NK-92 treated with Interleukin-12 subunit alpha and Interleukin-12 subunit beta, amount 100 ng/mL, for 24 hours (cell line): ENCODE results near the gene GGA3.

ENCODE experiments used
- DNase-seq: peaks from one replicate; lab custom pipeline; 2025; lab: John Stamatoyannopoulos, UW

GGA3 gene

DNA sequence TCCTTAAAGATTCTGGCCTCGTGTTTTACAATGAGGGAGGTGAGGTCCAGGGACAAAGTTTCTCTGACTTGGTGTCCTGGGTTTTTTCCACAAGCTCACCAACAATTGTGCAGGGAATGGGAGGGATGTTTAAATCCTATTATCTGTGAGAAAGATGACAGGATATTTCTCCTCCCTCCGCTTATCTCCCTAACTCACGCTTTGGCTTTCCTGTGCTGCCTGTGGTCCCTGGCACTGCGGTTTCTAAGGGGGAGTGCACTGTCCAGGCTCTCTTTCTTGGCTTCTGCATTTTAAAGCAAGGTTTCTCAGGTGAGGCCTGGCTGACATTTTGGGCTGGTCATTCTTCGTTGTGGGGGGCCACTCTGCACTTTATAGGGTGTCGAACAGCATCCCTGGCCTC lies 16.4 kb downstream of the GGA3 start:
- no peak for DNase-seq

DNA sequence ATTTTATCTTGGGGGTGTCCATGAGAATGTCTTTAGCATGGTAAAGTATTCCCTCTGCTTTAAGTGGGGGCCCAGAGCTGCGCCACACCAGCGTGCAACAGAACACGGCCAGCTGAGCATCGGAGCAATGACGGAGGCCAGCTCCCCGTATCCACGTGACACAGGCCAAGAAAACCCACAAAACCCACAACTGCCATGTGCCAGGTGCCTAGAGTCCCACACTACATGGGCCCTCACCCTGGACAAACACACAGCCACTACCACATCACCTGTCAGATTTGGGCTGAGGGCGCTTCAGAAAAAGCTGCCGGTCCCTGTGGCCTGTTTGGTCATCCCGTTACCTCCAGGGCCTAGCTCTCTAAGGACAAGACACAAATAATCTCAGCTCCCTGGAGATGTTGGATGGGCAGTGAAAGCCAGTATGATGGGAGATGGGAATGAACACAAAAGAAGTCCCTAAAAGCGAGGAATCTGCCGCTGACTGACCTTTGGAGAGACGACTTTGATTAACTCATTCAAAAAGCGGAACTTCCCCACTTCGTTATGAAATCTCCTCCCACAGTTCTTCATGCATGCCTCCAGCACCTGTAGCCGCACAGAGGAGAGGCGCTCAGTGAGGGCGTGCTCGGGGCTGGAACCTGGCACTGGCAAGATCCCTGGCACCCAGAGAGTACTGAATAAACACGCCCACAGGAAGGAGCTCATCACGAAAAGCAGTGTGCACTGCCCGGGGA lies 17.1 kb downstream of the GGA3 start:
- DNase-seq, result no peak

DNA sequence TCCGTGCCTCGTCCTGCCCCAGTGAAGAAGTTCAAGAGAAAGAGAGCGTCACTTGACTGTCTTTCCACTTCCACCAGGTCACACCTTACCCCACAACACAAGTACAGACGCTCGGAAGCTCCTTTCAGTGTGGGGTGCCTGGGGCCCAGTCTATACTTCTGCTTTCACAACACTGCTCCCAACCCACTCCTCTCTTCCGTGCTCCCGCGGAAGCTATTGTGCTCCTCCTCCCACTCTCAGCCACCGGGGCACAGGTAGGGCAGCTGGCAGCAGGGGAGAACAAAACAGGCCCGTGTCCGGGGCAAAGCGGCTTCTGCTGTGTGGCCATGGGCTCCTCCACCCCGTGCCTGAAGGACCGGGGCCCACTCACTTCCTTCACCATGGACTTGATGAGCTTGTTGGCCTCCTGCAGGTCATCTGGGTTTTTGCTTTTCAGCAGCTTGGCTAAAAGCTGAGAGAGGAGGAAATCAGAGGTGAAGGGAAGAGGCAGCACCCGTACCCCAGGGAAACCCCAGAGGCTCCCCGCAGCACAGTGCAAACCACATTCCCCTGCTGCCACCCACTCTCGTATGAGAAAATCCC lies 18.9 kb downstream of the GGA3 start:
- DNase-seq, result no peak

DNA sequence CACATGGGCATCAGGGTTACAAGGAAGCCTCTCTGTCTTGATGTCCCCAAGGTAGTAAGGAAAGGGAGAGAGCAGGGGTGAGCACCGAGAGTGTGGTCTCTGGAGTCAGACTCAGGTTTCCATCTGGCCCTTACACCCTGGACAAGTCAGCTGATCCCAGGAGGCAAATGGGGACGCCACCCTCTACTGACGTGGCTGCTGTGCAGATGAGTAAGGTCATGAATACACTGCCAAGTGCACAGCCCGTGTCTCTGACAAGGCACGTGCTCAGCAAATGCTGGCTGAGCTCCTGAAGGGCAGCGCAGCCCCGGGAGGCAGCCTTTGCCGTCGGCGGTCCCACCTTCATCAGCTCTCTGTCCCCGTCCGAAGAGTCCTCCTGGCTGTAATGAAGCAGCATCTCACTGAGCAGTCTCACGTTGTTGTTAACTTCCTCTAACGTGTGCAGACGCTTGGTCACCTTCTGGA lies 19.4 kb downstream of the GGA3 start:
- DNase-seq, result no peak

DNA sequence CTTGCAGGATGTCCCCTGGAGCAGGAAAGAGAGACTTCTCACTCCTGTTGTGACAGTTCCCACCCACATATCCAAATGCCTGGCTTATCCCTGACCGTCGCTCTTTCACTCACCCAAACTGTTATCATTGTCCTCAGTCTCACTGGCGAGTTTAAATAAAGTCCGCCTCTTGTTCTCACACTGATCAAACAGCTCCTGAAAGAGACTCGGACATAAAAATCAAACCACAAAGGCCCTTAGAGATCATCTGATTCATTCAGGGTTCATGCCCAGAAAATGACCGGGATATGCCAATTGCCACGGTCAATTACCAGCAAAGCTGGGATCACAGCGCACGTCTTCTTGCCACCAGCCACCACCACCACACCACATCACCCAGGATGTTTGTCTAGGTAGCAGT lies 19.9 kb downstream of the GGA3 start:
- no peak for DNase-seq

DNA sequence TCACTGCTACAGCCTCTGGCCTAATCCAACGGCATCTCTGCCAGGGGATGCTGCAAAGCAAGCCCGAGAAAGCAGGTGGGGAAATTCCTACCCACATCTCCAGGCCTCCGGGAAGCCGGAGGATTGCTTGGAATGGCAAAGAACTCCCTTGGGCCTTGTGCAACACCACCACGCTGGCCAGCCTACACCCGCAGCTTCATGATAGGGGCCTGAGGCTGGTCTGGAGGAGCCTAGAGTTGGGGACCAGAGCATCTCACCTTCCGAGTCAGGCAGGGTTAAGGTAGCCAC lies 20.3 kb downstream of the GGA3 start:
- DNase-seq, result no peak

DNA sequence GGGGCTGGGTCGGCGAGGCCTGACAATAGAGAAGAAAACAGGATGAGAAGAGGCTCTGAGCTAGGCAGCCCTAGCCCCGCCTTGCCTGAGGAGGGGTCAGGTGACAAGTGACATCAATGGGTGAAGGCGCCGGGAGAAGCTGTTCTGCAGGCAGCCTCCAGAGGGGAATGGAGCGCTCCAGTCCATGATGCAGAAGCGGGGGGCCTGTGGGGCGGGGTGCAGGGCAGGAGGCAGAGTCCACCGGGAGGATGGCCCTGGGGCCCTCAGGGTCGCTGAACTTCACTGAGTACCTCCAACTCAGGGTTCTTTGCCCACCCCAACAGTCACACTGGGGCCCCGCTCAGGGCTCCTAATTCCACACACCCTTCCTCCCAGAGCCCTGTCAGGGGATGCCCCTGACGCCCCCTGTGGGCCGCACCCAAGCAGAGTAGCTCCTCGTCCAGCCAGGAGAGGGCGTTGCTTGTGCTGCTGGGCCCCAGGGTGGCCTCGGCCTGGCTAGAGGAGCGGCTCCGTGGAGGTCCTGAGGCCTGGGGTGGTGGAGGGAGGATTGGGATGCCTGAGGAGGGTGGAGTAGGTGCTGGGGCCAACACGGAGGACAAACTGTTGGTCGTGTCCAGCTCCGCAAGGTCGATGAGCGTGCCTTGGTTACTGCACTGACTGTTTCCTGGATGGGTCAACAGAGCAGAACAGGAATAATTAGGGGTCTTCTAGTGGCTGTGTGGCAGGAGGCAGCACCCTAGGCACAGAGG lies 20.8 kb downstream of the GGA3 start:
- peak; percentile 14 for DNase-seq

DNA sequence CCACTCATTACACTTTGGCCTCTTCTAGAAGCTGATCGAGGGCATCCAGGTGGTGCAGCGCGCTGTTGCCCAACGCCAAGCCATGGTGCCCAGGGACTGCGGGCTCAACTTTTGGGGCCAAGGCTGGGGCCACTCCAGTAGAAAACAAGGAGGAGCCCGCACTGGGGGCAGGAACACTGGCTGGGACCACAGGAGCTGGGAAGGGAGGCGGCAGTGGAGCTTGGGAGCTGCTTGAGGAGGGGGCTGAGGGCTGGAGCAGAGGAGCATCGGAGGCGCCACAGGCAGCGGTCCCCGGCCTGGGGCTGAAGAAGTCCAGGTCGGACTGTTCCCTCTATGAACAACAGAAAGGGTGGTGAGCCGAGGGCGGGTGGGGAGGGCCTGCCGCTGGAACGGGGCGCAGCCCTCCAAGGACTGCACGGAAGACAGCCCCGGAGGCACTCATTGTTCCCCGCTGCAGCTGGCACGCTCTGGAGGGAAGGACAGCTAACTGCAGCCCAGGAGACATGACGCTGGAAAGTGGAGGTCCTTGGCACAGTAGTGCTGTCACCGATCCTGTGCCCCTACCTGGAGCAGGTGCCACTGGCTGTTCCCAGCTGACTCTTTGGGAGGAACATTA lies 21.5 kb downstream of the GGA3 start:
- no peak for DNase-seq

DNA sequence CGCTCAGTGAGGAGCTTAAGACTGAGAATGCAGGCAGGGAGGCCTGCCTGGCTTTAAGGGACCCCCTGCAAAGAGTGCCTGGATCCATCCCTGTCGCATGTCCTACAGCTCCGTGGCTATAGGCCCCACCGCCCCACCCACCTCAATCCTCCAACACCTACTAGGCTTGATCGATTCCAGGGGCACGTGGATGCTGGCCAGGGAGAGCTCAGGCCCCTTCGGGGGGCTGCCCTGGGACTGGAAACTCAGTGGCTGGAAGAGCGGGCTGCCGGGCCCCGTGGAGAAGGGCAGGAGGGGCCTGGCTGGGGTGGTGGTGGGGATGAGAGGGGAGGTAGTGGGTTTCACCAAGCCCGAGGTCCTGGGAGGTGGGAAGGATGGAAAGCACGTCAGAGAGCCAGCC lies 22.2 kb downstream of the GGA3 start:
- DNase-seq, result no peak

DNA sequence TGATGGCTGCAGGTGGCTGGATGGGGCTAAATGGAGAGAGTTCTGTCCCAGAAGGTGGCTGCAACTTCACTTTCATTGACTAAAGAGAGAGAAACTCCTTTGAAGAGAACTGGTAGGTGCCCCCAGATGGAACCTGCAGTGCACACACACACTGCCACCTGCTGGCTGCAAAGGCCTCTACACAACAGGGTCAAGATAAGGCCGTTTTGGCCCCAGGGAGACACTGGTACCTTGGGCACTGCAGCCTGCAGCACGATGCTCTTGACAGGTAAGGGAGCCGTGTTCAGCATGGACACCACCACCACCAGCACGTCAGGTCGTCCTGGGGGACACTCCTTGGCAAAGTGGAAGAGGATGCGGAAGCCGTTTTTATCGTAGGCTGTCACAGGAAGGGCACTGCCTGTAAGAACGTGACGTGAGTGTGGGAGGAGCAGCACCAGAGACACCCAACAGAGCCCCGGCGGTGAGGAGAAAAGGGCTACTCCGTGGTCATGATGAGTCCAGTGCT lies 22.7 kb downstream of the GGA3 start:
- DNase-seq, result peak; percentile 30

DNA sequence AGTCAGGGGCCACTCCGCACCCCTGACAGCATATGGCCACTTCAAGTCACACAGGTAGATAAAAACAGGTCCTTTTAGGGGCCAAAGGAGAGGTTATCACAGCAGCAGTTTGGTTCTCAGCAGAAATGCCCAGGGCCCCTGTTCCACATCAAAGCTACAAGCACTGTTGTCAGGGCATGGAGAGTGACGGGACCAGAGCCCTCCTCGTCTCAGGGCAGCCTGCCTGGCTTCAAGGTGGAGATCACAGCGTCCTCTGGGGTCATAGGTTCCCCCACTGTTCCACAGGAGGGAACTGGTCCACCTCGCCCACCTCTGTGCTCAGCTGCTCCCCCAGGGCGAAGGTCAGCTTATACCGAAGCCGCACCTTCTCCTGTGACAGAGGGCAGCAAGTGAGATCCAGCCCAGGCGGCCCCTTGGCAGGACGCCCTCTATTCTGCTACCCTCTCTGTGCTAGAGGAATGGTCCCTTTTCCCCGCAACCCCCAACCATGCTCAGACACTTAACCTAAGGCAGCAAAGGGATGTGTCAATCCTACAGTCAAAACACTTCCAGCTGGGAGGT lies 23.3 kb downstream of the GGA3 start:
- DNase-seq, result no peak

DNA sequence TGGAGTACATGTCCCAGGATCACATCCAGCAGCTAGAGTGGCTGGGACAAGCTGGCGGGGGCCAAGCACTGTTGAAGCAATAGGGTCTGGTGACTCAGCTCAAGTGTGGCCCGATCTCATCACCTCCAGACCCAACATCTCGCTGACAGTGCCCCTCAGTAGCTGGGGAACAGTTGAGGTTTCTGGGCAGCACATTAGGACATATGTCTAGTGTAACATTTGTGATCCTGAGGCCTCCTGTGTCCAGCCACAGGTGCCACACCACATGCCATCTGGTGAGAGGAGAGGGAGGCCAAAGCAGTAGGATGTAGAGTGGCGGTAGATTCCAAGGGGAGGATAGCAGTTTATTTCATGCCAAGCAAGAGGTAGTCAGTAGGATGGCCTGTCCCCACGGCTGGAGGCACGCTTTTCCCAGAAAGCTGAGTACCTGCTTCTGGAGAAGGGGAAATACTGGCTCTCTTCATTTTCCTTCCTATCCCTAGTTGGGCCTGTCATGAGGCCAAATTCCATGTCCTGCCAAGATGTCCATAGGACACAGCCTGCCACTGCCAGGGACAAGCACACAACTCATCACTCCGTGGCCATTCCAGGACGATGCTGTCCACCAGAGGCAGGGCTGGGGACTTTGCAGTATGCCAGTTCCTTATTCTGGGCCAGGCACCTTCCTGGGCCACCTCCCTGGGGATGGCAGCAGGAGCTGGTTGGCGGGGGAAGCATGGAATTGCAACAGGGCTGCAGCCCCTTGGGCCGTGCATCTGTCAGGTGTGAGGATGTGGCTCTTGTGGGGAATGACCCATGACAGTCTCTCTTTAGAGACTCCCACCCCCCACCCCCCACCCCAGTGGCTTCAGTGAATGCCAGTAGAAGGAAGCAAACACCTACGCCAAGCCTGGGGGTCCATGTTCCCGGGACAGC lies 24.0 kb downstream of the GGA3 start:
- no peak for DNase-seq

DNA sequence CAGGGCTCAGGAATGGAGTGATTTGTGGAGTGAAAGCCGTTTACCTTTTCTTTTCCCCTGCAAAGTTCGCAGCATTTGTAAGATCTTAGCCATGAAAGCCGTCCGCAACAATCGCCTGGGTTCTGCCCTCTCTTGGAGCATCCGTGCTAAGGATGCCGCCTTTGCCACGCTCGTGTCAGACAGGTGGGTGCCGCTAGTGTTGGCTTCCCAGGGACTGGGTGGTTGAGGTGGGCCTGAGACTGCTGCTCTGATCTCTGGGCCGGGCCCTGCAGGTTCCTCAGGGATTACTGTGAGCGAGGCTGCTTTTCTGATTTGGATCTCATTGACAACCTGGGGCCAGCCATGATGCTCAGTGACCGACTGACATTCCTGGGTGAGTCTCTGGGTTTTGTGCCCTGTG lies 28.6 kb downstream of the GGA3 start:
- no peak for DNase-seq

DNA sequence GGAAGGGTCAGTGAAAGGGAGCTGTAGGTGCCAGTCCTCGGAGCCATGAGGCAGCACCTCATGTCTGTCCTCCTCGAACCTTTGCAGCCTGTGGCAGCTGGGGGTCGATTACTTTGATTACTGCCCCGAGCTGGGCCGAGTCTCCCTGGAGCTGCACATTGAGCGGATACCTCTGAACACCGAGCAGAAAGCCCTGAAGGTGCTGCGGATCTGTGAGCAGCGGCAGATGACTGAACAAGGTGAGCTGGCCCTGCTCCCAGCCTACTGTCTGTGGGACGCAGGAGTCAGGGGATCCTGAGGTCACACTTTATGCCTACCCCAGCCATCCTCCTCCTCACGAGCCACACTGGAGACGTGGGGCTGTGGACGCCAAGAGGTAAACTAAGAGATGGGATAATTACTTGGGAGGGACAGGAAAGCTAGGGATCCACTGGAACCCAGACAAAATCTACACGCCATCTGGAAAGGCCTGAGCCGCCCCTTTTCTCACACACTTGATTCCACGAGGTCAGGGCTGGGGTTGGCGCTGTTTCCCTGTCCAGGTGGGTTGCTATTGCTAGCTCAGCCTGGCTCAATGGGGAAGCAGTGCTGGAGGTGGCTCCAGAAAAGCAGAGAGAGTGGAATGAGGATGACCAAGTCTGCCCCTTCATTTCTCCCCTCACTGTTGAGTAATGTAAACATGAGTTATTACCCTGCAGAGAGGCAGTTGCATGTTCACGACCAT lies 29.5 kb downstream of the GGA3 start:
- no peak for DNase-seq

DNA sequence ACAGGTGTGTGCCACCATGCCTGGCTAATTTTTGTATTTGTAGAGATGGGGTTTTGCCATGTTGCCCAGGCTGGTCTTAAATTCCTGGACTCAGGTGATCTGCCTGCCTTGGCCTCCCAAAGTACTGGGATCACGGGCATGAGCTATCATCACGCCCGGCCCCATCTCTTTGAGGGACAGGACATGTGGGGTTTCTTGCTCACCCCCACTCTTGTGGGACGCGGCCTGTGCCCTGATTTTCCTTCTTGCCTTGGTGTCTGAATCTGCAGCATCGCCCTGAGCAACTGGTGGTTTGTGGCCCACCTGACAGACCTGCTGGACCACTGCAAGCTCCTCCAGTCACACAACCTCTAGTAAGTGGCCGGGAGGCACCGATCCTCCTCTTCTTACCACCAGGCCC lies 30.3 kb downstream of the GGA3 start:
- no peak for DNase-seq

DNA sequence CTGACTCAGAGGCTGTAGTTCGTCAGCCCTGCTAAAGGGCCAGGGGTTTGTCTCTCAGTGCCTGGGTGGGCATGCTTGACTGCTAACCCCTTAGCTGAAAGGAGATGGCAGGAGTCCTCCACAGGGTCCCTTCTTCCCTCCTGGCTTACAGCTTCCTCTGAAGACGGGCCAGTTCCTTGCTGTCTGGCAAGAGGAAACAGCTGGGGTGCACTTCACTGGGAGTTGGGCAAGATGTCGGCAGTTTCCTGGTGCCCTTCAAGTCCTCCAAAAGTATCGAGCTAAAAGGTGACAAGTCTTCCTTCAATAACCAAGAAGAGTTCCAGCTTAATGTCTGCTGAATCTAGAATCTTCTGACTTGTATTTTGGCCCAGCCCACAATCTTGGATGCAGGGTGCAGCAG lies 32.6 kb downstream of the GGA3 start:
- no peak for DNase-seq

DNA sequence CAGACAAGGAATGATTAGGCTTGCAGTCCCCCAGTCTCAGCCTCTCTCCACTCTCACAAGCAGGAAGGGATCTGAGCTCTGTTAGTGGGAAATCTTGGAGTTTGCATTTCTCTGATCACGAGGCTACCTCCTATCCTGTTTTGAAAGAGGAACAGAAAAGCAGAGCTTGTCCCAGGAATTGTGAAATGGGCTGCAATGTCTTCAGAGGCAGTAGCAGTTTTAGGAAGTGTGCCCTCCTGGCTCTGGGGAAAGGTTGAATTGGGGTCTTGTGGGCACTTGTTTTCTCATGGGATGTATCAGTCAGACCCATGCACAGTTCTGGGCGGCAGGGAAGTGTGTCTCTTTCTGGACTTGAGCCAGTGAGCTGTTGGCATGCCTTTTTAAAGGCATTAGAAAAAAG lies 33.1 kb downstream of the GGA3 start:
- no peak for DNase-seq

DNA sequence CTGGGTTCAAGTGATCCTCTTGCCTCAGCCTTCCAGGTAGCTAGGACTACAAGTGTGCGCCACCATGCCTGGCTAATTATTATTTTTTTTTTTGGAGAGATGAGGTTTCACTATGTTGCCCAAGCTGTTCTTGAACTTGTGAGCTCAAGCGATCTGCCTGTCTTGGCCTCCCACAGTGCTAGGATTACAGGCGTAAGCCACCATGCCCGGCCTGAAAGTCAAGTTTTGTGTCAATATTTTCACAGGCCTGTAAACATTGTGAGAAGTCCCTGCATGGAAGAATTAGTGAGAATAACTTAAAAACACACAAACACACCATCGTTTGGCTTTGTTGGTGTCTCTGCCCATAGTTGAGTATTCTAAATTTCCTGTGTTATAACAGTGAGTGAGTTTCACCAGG lies 33.7 kb downstream of the GGA3 start:
- no peak for DNase-seq

DNA sequence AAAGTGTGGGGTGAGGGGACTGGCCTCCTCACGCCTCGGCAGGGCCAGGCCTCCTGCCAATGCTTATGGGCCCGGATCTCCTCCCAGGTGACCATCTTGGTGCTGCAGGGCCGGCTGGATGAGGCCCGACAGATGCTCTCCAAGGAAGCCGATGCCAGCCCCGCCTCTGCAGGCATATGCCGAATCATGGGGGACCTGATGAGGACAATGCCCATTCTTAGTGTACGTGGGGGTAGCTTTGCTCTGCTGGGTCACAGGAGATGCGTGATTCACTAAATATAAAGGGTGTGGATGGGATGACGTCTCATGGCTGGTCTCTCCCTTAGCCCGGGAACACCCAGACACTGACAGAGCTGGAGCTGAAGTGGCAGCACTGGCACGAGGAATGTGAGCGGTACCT lies 36.4 kb downstream of the GGA3 start:
- no peak for DNase-seq

DNA sequence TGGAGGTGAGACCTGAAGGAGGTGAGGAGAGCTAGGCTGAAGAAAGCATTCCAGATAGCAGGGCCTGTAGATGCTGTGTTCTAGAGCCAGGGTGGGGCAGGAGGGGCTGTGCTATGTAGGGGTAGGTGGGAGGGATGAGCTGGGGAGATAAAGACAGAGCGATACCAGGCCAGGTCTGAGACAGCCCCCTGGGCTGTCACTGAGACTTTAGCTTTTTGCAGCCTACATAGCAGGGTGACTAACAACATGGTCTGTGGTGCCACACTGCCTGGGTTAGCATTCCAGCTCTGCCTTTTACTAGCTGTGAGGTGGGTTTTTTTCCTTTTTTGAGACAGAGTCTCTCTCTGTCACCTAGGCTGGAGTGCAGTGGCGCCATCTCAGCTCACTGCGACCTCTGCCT lies 41.6 kb downstream of the GGA3 start:
- DNase-seq, result no peak

DNA sequence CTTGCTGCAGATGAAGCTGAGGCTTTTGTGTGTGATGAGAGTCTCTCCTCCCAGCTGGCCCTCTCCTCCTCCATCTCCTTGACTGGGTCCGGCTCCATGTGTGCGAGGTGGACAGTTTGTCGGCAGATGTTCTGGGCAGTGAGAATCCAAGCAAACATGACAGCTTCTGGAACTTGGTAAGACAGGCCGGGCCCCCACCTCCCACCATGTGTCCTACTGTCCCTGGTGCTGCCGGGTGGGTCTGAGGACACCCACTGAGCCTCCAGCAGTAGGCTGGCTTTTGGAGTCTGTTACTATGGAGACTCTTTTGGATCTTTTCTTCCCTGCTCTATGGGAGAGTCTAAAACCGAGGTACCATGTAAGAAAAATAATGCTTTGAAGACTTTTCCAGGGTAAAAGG lies 43.3 kb downstream of the GGA3 start:
- no peak for DNase-seq
